HUES48 (cell line): Measurements from ENCODE around the gene MYO5B.

ENCODE experiments used
- H3K27ac ChIP-seq: one replicate; pipeline ENCODE4 v1.7.0; 2013; ENCODE audit warnings: low read depth, low read length, inconsistent platforms
- H3K27me3 ChIP-seq: 2 replicates; pipeline ENCODE4 v1.6.1; 2013; ENCODE audit warnings: mild to moderate bottlenecking, low read length; ENCODE audit not compliant: control insufficient read depth, insufficient read depth
- H3K36me3 ChIP-seq: 2 replicates; pipeline ENCODE4 v1.6.1; 2013; ENCODE audit warnings: low read length; ENCODE audit not compliant: control insufficient read depth, insufficient read depth
- H3K4me1 ChIP-seq: 2 replicates; pipeline ENCODE4 v1.6.1; 2013; ENCODE audit warnings: mild to moderate bottlenecking, low read length; ENCODE audit not compliant: control insufficient read depth, insufficient read depth
- H3K4me3 ChIP-seq: 2 replicates; pipeline ENCODE4 v1.5.1; 2013; ENCODE audit warnings: mild to moderate bottlenecking, low read depth, low read length
- H3K9ac ChIP-seq: 2 replicates; pipeline ENCODE4 v1.6.1; 2013; ENCODE audit warnings: mild to moderate bottlenecking, low read depth, low read length, moderate library complexity
- H3K9me3 ChIP-seq: 2 replicates; pipeline ENCODE4 v1.6.1; 2013; ENCODE audit warnings: low read length; ENCODE audit not compliant: control insufficient read depth, insufficient read depth

MYO5B gene

GRCh38 chr18:49949951-49950395 is 245.0 kb downstream of the MYO5B start:
- Histone ChIP-seq H3K9me3 (no peaks in the 10 kb centered on the region), H3K9ac (no peak overlapping the region), H3K27me3 (no peaks in the 10 kb centered on the region), H3K4me3 (no peak overlapping the region), H3K4me1 (no peaks in the 10 kb centered on the region), H3K27ac (no peak overlapping the region), H3K36me3 (no peaks in the 10 kb centered on the region)

- no peaks in the 10 kb centered on the region for H3K36me3 ChIP-seq
- no peaks in the 10 kb centered on the region for H3K9me3 ChIP-seq
- H3K4me3 ChIP-seq, result no peak overlapping the region
- H3K4me1 ChIP-seq, result no peaks in the 10 kb centered on the region
- no peak overlapping the region for H3K27ac ChIP-seq
- no peak overlapping the region for H3K9ac ChIP-seq
- H3K27me3 ChIP-seq, result no peaks in the 10 kb centered on the region
Measured at GRCh38 chr18:49948975-49949374, 246.0 kb downstream of the MYO5B start.

GRCh38 chr18:49944663-49945062 is 250.3 kb downstream of the MYO5B start:
- Histone ChIP-seq H3K27ac (no peak overlapping the region), H3K9me3 (no peaks in the 10 kb centered on the region), H3K4me3 (no peak overlapping the region)

GRCh38 chr18:49936821-49937220 is 258.1 kb downstream of the MYO5B start:
- H3K27me3 ChIP-seq, result no peaks in the 10 kb centered on the region
- no peak overlapping the region for H3K27ac ChIP-seq
- no peaks in the 10 kb centered on the region for H3K36me3 ChIP-seq
- H3K9ac ChIP-seq, result no peak overlapping the region
- H3K4me1 ChIP-seq, result no peaks in the 10 kb centered on the region
- no peak overlapping the region for H3K4me3 ChIP-seq
- H3K9me3 ChIP-seq, result no peaks in the 10 kb centered on the region

More at GRCh38 chr18:49944663-49945062, 250.3 kb downstream of the MYO5B start:
- Histone ChIP-seq H3K4me1 (no peaks in the 10 kb centered on the region), H3K9ac (no peak overlapping the region), H3K36me3 (no peaks in the 10 kb centered on the region), H3K27me3 (no peaks in the 10 kb centered on the region)

GRCh38 chr18:49935215-49935614 is 259.7 kb downstream of the MYO5B start:
- H3K9me3 ChIP-seq, result no peaks in the 10 kb centered on the region
- no peaks in the 10 kb centered on the region for H3K36me3 ChIP-seq
- no peak overlapping the region for H3K27ac ChIP-seq
- H3K4me3 ChIP-seq, result no peak overlapping the region
- H3K4me1 ChIP-seq, result no peaks in the 10 kb centered on the region
- no peak overlapping the region for H3K9ac ChIP-seq
- no peaks in the 10 kb centered on the region for H3K27me3 ChIP-seq

- H3K9ac ChIP-seq, result no peak overlapping the region
- H3K4me1 ChIP-seq, result no peaks in the 10 kb centered on the region
- H3K27me3 ChIP-seq, result no peaks in the 10 kb centered on the region
- H3K9me3 ChIP-seq, result no peaks in the 10 kb centered on the region
- no peaks in the 10 kb centered on the region for H3K36me3 ChIP-seq
- no peak overlapping the region for H3K4me3 ChIP-seq
- no peak overlapping the region for H3K27ac ChIP-seq
Measured at GRCh38 chr18:49934457-49934856, 260.5 kb downstream of the MYO5B start.

GRCh38 chr18:49933530-49934128 is 261.3 kb downstream of the MYO5B start:
- H3K36me3 ChIP-seq, result no peaks in the 10 kb centered on the region
- H3K27ac ChIP-seq, result no peak overlapping the region
- H3K4me3 ChIP-seq, result no peak overlapping the region
- no peaks in the 10 kb centered on the region for H3K9me3 ChIP-seq
- H3K27me3 ChIP-seq, result no peaks in the 10 kb centered on the region
- H3K4me1 ChIP-seq, result no peaks in the 10 kb centered on the region
- H3K9ac ChIP-seq, result no peak overlapping the region

- Histone ChIP-seq H3K4me1 (no peaks in the 10 kb centered on the region), H3K36me3 (no peaks in the 10 kb centered on the region), H3K9ac (no peak overlapping the region), H3K9me3 (no peaks in the 10 kb centered on the region), H3K4me3 (no peak overlapping the region), H3K27ac (no peak overlapping the region), H3K27me3 (no peaks in the 10 kb centered on the region)
Measured at GRCh38 chr18:49931760-49932159, 263.2 kb downstream of the MYO5B start.

GRCh38 chr18:49931179-49931578 is 263.8 kb downstream of the MYO5B start:
- Histone ChIP-seq H3K9me3 (no peaks in the 10 kb centered on the region), H3K4me1 (no peaks in the 10 kb centered on the region), H3K9ac (no peak overlapping the region), H3K27ac (no peak overlapping the region), H3K36me3 (no peaks in the 10 kb centered on the region), H3K4me3 (no peak overlapping the region), H3K27me3 (no peaks in the 10 kb centered on the region)

GRCh38 chr18:49926106-49926745 is 268.7 kb downstream of the MYO5B start:
- H3K27me3 ChIP-seq, result no peaks in the 10 kb centered on the region
- H3K36me3 ChIP-seq, result no peaks in the 10 kb centered on the region
- no peak overlapping the region for H3K9ac ChIP-seq
- H3K4me1 ChIP-seq, result no peaks in the 10 kb centered on the region
- H3K4me3 ChIP-seq, result no peak overlapping the region
- peaks cover 12% of the 10 kb centered on the region; the same call in 1 of the 2 replicates for H3K9me3 ChIP-seq
- no peak overlapping the region for H3K27ac ChIP-seq

- peaks cover 12% of the 10 kb centered on the region; the same call in 1 of the 2 replicates for H3K9me3 ChIP-seq
- no peak overlapping the region for H3K27ac ChIP-seq
- no peaks in the 10 kb centered on the region for H3K4me1 ChIP-seq
- H3K4me3 ChIP-seq, result no peak overlapping the region
- no peaks in the 10 kb centered on the region for H3K36me3 ChIP-seq
- no peaks in the 10 kb centered on the region for H3K27me3 ChIP-seq
- no peak overlapping the region for H3K9ac ChIP-seq
Measured at GRCh38 chr18:49924293-49924983, 270.5 kb downstream of the MYO5B start.
